CD1c-positive myeloid dendritic cell (primary cell): ENCODE measurements around the gene CEP70.
"Not testable (repeated sequence)": the region's sequence is repeated elsewhere in the genome, so short reads cannot be mapped to it uniquely, and the experiment has no call there.

ENCODE experiments used
- DNase-seq: peaks from one replicate; pipeline ENCODE4 v3.0.0-alpha.2; 2016; ENCODE audit errors: extremely low spot score

Gene CEP70

GRCh38 chr3:138594150-138594934 is at the start of gene CEP70:
TSS of gene CEP70 (minus strand) at chr3:138594260. CDS start at chr3:138572927, 21,333 bp downstream.
- DNase-seq = peak; percentile 84

- no peak for DNase-seq
These were observed 48.8 kb upstream of the CEP70 start for GRCh38 chr3:138642927-138643253.

GRCh38 chr3:138642226-138642926 is 48.3 kb upstream of the CEP70 start:
- DNase-seq = no peak

GRCh38 chr3:138640537-138640936 is 46.5 kb upstream of the CEP70 start:
- DNase-seq = no peak

- no peak for DNase-seq
These were observed 44.6 kb upstream of the CEP70 start for GRCh38 chr3:138638641-138639040.

- no peak for DNase-seq
These were observed 35.5 kb upstream of the CEP70 start for GRCh38 chr3:138629526-138629925.

- no peak for DNase-seq
These were observed 31.8 kb upstream of the CEP70 start for GRCh38 chr3:138625707-138626365.

- DNase-seq = no peak
These were observed 30.5 kb upstream of the CEP70 start for GRCh38 chr3:138624518-138624917.

GRCh38 chr3:138620431-138620830 is 26.4 kb upstream of the CEP70 start:
- DNase-seq = no peak

- no peak for DNase-seq
These were observed 21.4 kb upstream of the CEP70 start for GRCh38 chr3:138615462-138615861.

GRCh38 chr3:138609898-138610266 is 15.8 kb upstream of the CEP70 start:
- DNase-seq = no peak

GRCh38 chr3:138608322-138609135 is 14.5 kb upstream of the CEP70 start, which contains the start of gene FAIM:
TSS of gene FAIM (plus strand) at chr3:138608771. CDS start at chr3:138619727, 10,956 bp downstream.
- peak; percentile 46 for DNase-seq

GRCh38 chr3:138604106-138604595 is 10.1 kb upstream of the CEP70 start:
- DNase-seq = peak; percentile 24

- peak; percentile 67 for DNase-seq
These were observed 7.6 kb upstream of the CEP70 start for GRCh38 chr3:138601661-138602060.

- no peak for DNase-seq
These were observed 6.2 kb upstream of the CEP70 start for GRCh38 chr3:138600100-138600745.

GRCh38 chr3:138598534-138598933 is 4.5 kb upstream of the CEP70 start:
- no peak for DNase-seq

- not testable (repeated sequence) for DNase-seq
These were observed 3.3 kb upstream of the CEP70 start for GRCh38 chr3:138597186-138597976.

GRCh38 chr3:138594935-138595610 is 1.0 kb upstream of the CEP70 start:
- peak; percentile 46 for DNase-seq

GRCh38 chr3:138593488-138594149 is 441 bp downstream of the CEP70 start:
- no peak for DNase-seq
